Type B pancreatic cell (in vitro differentiated cells): ENCODE measurements around the gene CCDC194. TPM values are rescaled to one million over a fixed set of nuclear protein-coding genes. Genes with fewer than 3 reads are reported as not detected.

Experiments used
- DNase-seq: peaks from one replicate; pipeline ENCODE4 v3.0.0; 2021; ENCODE audit warnings: mixed read lengths; ENCODE audit not compliant: unreplicated experiment; ENCODE audit errors: extremely low spot score
- H3K27ac Mint-ChIP-seq: 2 replicates; pipeline ENCODE4 v1.8.0; 2021; ENCODE audit warnings: mild to moderate bottlenecking, mixed read lengths
- H3K27me3 Mint-ChIP-seq: 2 replicates; pipeline ENCODE4 v1.8.0; 2021; ENCODE audit warnings: mixed read lengths
- H3K36me3 Mint-ChIP-seq: 2 replicates; pipeline ENCODE4 v1.8.0; 2021; ENCODE audit warnings: mixed read lengths
- H3K4me1 Mint-ChIP-seq: one replicate; pipeline ENCODE4 v1.8.0; 2021; ENCODE audit warnings: mixed read lengths; ENCODE audit not compliant: unreplicated experiment
- H3K4me3 Mint-ChIP-seq: 2 replicates; pipeline ENCODE4 v1.8.0; 2021; ENCODE audit warnings: mild to moderate bottlenecking, mixed read lengths
- H3K9me3 Mint-ChIP-seq: 2 replicates; pipeline ENCODE4 v1.8.0; 2021; ENCODE audit warnings: mixed read lengths
- CTCF ChIP-seq: fragments of 200-600 bp; sonication (generic); conservative IDR thresholded peaks from 2 replicates; pipeline ENCODE4 v1.5.0; 2021; ENCODE audit warnings: antibody characterized with exemption, mild to moderate bottlenecking
- total RNA-seq: library from RNA; stranded (reverse); gene quantifications from 2 replicates; pipeline ENCODE4 v1.2.1, GENCODE V29; 2021; ENCODE audit warnings: low replicate concordance

The CCDC194 gene
- total RNA-seq, 1 donor from 2014 or later: not detected

- no peak for DNase-seq
- peak overlapping the region; percentile 95 for H3K4me3 Mint-ChIP-seq
- H3K27me3 Mint-ChIP-seq: peaks cover 23% of the 10 kb centered on the region
- H3K27ac Mint-ChIP-seq: no peak overlapping the region
- no peaks in the 10 kb centered on the region for H3K9me3 Mint-ChIP-seq
- no peaks in the 10 kb centered on the region for H3K36me3 Mint-ChIP-seq
- peak; percentile 49 for TF ChIP-seq CTCF
- peaks cover 9% of the 10 kb centered on the region for H3K4me1 Mint-ChIP-seq
Observed at GRCh38 chr19:17389957-17390664, 3.9 kb downstream of the CCDC194 start.

DNA sequence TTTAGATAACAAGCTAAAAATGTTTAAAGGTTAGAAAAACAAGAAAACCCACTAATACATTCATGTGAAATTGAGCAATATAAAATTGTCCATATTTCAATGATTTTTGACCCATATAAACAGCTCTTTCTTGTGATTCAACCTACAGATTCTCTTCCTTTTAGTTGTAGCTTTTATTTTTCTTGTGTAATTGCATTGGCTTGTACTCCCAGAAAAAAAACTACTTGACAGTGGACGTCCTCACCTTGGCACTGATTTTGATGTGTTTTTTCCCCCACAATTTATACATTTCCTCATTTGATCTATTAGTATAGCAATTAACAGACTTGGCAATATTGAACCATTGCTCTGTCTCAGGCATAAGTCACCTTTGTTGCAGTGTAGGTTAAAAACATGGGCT, 4.7 kb downstream of the CCDC194 start:
- Mint-ChIP-seq H3K36me3 (no peaks in the 10 kb centered on the region), H3K9me3 (no peaks in the 10 kb centered on the region), H3K4me3 (no peak overlapping the region), H3K4me1 (peaks cover 9% of the 10 kb centered on the region), H3K27ac (no peak overlapping the region), H3K27me3 (peaks cover 23% of the 10 kb centered on the region)
- no peak for TF ChIP-seq CTCF
- no peak for DNase-seq

- Mint-ChIP-seq H3K36me3 (no peaks in the 10 kb centered on the region), H3K27me3 (peaks cover 20% of the 10 kb centered on the region), H3K4me1 (peaks cover 8% of the 10 kb centered on the region), H3K4me3 (no peak overlapping the region), H3K9me3 (no peaks in the 10 kb centered on the region), H3K27ac (no peak overlapping the region)
- DNase-seq: no peak
- peak; percentile 93 for TF ChIP-seq CTCF
Observed at GRCh38 chr19:17385878-17386611, 8.0 kb downstream of the CCDC194 start.

DNA sequence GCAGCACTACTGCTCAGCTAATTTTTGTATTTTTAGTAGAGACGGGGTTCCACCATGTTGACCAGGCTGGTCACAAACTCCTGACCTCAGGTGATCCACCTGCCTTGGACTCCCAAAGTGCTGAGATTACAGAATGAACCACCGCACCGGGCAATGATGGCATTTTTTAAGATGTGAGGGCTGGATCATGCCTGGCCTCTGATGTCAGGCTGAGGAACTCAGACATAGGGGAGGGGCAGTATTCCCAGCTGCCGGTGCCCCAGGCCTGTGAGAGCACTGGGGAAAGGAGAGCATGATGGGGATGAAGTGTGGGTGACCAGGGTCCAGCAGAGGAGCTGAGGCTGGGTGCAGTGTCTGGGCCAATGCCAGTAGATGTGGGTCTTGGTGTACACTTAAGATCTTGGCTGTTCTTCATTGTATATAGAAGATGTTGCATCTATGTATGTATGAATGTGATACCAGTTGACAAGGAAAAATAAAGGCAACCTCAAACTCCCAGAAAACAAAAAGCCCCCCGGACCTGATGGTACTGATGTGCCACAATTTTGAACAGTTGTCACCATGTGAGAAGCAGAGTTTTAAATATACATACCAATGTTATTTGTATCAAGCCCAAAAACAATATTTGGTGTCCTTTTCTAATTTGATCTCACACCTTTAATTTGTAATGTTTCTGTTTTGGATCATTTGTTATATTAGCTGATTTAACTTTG, 13.4 kb downstream of the CCDC194 start:
- Mint-ChIP-seq H3K36me3 (no peaks in the 10 kb centered on the region), H3K27ac (no peak overlapping the region), H3K4me3 (no peak overlapping the region)

DNA sequence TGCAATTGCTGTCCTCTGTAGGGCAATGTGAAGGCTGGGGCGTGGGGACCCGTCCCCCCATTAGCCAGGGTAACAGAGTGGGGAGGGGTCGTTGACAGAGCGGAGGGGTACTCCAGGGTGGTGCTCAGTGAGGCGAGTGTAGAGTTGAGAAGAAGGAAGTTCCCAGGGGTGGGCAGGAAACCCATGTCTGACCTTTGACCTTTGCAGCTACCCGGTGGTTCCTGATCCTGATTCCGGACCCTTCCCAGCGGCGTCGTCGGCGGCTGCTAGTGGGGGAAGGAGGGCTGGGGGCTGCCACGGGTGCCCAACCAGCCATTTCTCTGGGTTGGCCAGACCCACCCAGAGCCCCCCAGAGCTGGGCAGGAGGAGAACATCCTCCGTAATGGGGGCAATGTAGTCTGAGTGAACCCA, 14.8 kb downstream of the CCDC194 start:
- no peaks in the 10 kb centered on the region for H3K9me3 Mint-ChIP-seq
- no peaks in the 10 kb centered on the region for H3K27me3 Mint-ChIP-seq
- H3K4me3 Mint-ChIP-seq: no peak overlapping the region
- no peak for DNase-seq
- TF ChIP-seq CTCF: no peak
- H3K27ac Mint-ChIP-seq: no peak overlapping the region
- H3K4me1 Mint-ChIP-seq: peaks cover 8% of the 10 kb centered on the region
- no peaks in the 10 kb centered on the region for H3K36me3 Mint-ChIP-seq

More for the DNA sequence above, 13.4 kb downstream of the CCDC194 start:
- no peaks in the 10 kb centered on the region for H3K27me3 Mint-ChIP-seq
- no peaks in the 10 kb centered on the region for H3K9me3 Mint-ChIP-seq
- H3K4me1 Mint-ChIP-seq: peaks cover 8% of the 10 kb centered on the region
- no peak for TF ChIP-seq CTCF
- no peak for DNase-seq
